ENCODE data around the gene TMEM151A.

- TF ChIP-seq POLR2AphosphoS5 (IDR thresholded peaks at IDR 0.05) (no peak), CTCF (IDR thresholded peaks at IDR 0.05) (no peak), EP300 (IDR thresholded peaks at IDR 0.05) (no peak), POLR2A (IDR thresholded peaks at IDR 0.05) (no peak)
Observed at GRCh38 chr11:66274219-66274618, 17.5 kb upstream of the TMEM151A start.
